Central memory CD4-positive, alpha-beta T cell (primary cell): ENCODE data around the gene PGAP1.

Experiments used
- DNase-seq: peaks from one replicate; pipeline ENCODE4 v3.0.0; 2022
- total RNA-seq, 3 experiments: gene quantifications; one replicate each; lab custom pipeline; 2026; lab: John Stamatoyannopoulos, UW

The PGAP1 gene
- total RNA-seq: 24.9 to 77.8 (median 47.3) reads per million in 3 experiments

GRCh38 chr2:196926562-196927375, at the start of gene PGAP1:
Gene PGAP1 (minus strand): TSS chr2:196926707. CDS start chr2:196926616, 91 bp downstream.
- peak; percentile 76 for DNase-seq

DNA sequence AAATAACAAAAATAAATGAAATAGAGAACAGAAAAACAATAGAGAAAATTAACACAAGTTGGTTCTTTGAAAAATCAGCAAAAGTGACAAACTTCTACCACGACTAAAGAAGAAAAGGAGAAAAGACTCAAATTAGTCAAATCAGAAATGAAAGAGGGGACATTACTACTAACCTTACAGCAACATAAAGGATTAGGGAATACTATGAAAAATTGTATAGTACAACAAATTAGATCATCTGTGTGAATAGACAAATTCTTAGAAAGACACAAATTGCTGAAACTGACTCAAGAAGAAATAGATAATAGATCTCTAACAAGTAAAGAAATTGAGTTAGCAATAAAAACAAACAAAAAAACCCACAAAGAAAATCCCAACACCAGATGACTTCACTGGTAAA, 48.5 kb upstream of the PGAP1 start:
- DNase-seq: no peak

DNA sequence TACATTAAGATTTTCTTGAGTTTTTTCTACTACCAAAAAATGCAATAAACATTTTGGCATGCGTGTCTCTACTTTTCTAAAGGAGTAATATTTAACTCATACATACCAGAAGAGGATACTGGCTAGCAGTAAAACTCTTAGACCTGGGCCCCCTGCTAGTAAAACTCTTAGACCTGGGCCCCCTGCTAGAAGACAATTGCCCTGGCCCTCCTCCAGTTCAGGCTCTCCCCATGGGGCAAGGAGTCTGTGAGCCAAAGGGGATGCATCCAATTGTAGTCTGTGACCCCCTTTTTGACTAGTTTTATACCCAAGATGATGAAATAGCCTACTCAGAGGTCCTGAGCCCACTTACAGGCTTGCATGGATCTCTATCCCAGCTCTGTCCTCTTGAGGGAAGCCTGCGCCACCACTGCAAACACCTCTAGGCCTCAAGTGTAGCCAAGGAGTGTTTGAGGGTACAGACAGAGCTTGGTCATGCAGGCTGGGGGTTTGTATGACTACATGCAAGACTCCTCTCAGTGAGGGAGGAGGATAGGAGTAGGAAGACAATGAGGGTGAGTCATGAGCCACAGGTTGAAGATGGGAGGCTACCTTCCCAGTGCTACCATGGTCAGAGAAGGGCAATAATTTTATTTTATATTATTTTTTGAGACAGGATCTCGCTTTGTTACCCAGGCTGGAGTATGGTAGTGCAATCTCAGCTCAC, 45.2 kb upstream of the PGAP1 start:
- DNase-seq: no peak

DNA sequence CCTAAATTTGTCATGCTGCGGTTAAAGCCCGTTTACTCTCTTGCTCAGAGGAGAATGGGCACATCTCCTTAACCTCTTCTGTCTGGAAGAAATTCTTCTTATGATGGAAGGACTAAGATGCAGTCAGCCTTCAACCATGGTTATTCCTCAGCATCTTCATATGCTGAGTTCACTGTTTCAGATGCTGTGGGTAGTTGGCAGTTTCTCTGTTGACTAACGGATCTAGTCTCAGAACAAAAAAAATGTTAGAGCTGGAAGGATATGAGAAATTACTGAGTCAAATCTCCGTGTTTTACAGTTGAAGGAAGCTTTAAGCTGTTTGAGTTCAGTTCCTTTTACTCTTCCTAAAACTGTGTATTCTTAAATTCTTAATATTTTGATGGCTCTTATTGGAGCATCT, 43.6 kb upstream of the PGAP1 start:
- DNase-seq: no peak

- DNase-seq: no peak
Measured at GRCh38 chr2:196968516-196968915, 42.0 kb upstream of the PGAP1 start.

GRCh38 chr2:196967775-196968174, 41.3 kb upstream of the PGAP1 start:
- DNase-seq: no peak

DNA sequence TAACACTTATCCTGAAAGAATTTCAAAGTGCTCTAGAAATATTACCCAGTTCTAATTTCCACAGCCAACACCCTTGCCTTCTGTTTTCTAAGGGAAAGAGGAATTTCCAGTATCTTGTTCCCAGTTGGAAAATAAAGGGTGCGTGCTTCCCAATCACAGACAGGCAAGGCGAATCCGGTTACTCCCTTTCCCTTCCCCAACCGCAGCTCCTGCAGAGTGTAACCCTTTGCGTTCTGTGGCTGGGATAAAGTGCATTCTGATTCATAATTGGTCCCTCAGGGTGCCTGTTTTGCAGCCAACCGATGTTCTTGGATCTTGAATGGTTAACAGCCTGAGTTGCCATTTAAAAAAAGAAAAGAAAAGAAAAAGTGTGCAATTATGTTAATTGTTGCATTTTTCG, 40.6 kb upstream of the PGAP1 start:
- no peak for DNase-seq

GRCh38 chr2:196966061-196966460, 39.6 kb upstream of the PGAP1 start:
- DNase-seq: no peak

DNA sequence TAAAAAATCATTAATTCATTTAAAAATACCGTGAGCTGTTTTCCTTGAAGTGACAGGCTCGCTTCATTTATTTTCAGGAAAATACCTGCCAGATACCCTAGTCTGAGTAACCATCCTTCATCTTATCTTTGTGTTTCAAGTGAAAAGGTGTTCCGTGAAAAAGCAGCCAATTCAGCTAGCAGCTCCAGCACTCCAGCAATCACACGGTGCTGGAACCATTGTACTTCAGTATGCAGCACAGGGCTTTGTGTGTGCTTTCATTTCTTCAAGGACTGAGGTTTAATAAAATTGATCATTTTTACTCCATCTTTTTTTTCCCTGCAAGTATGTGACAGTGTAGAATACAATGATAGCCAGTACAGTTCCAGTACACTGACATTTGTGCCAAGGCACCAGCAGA, 39.1 kb upstream of the PGAP1 start:
- no peak for DNase-seq

- DNase-seq: no peak
Measured at GRCh38 chr2:196963961-196964360, 37.5 kb upstream of the PGAP1 start.

- DNase-seq: no peak
Measured at GRCh38 chr2:196963043-196963442, 36.5 kb upstream of the PGAP1 start.

DNA sequence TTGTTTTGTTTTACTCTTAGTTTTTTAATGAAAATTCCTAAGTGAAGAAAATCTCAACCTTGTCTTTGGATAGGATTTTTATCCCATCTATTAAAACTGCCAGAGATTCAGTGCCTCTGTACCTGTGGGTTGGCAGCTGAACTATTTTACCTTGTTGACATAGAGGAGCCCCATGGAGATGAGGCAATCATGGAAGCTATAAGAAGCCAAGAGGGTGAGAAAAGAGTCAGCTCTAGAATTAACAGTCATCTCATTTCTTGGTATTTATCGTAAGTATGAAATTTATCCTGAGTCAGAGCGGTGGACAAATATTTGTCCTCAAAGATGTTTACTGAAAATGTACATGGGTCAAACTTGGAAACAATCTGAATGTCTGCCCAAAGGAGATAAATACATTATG, 35.8 kb upstream of the PGAP1 start:
- no peak for DNase-seq

- no peak for DNase-seq
Measured at GRCh38 chr2:196961889-196962288, 35.4 kb upstream of the PGAP1 start.

GRCh38 chr2:196959734-196960338, 33.3 kb upstream of the PGAP1 start:
- DNase-seq: no peak

DNA sequence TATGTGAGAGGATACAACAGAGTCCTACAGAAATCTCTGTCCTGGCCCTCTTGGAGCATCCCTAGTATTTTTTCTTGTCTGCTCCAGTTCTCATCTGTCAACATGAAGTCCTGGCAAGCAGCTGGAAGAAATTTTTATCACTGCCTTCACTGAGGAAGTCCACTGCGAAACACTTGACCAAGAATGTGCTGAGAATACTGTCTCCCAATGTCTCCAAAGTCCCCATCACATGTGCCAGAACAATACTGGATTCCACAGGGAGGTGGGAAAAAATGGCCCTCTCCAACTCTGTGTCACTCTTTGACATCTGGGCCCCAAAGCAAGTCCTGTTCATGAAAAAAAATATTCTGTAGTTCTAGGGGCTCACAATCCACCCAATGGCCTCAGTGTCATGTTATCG, 32.8 kb upstream of the PGAP1 start:
- no peak for DNase-seq

- no peak for DNase-seq
Measured at GRCh38 chr2:196957881-196958525, 31.5 kb upstream of the PGAP1 start.

GRCh38 chr2:196957442-196957841, 30.9 kb upstream of the PGAP1 start:
- no peak for DNase-seq

- no peak for DNase-seq
Measured at GRCh38 chr2:196956069-196956468, 29.6 kb upstream of the PGAP1 start.

DNA sequence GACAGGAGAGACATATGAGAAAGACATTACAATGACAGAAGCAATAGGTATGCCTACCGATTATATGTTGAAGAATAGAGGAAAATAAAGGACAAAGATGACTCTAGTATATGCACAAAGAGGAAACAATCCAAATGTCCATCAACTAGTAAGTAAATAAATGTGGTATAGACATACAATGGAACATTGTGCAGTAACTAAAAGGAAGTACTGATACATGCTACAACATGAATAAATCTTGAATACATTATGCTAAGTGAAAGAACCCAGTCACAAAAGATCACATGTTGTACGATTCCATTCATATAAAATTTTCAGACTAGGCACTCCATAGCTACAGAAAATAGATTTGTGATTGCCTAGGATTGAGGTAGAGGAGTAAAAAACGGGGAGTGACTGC, 28.5 kb upstream of the PGAP1 start:
- DNase-seq: no peak

GRCh38 chr2:196954001-196954400, 27.5 kb upstream of the PGAP1 start:
- DNase-seq: no peak

GRCh38 chr2:196952936-196953335, 26.4 kb upstream of the PGAP1 start:
- DNase-seq: no peak

DNA sequence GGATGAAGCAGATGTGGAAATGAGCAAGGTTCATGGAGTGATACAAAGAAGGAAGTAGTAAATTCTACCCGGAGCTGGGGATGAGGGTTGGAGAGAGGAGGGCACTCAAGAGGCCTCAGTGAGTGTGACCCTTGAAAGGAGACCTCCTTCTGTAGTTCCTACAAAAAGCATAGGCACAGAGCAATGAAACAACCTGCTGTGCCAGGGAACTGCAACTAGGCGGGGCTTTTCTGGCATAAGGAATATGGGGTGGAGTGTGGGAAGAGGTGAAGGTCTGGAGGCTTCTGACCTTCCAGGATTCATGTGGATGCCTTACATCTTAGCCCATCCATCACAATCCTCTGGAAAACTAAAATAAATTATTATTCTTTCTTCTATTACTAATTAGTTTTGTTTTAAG, 25.5 kb upstream of the PGAP1 start:
- DNase-seq: no peak

- no peak for DNase-seq
Measured at GRCh38 chr2:196949116-196949515, 22.6 kb upstream of the PGAP1 start.
